Endothelial cell of umbilical vein (primary cell): ENCODE data around the gene PLD1.

Experiments used
- CTCF ChIP-seq, 2 donors: IDR thresholded peaks; 1 replicate in 1 of 2; 2 replicates in 1 of 2; pipeline ENCODE4 v1.5.1; 2011; ENCODE audit warnings: low read length in 2 of 2, mild to moderate bottlenecking in 2 of 2, moderate library complexity in 2 of 2, control low read depth in 1 of 2, inconsistent platforms in 1 of 2, low read depth in 1 of 2; ENCODE audit not compliant: insufficient read depth in 1 of 2; ENCODE audit errors: extremely low read depth in 1 of 2
- EZH2 ChIP-seq: IDR thresholded peaks from 2 replicates; pipeline ENCODE4 v1.6.1; 2012; ENCODE audit warnings: borderline replicate concordance, low read depth, mild to moderate bottlenecking, moderate library complexity, low read length, inconsistent platforms; ENCODE audit not compliant: severe bottlenecking
- FOS ChIP-seq: IDR thresholded peaks from 2 replicates; pipeline ENCODE4 v1.6.1; 2011; ENCODE audit warnings: mild to moderate bottlenecking, low read length, moderate library complexity, borderline replicate concordance; ENCODE audit not compliant: insufficient read depth
- GATA2 ChIP-seq: IDR thresholded peaks from 2 replicates; pipeline ENCODE4 v1.7.0; 2011; ENCODE audit warnings: low read depth, mild to moderate bottlenecking, moderate library complexity, mixed read lengths, low read length; ENCODE audit not compliant: insufficient read length, insufficient read depth
- JUN ChIP-seq: IDR thresholded peaks from 2 replicates; pipeline ENCODE4 v1.6.1; 2011; ENCODE audit warnings: borderline replicate concordance, low read depth; ENCODE audit not compliant: insufficient read length, insufficient read depth
- MAX ChIP-seq: IDR thresholded peaks from 2 replicates; pipeline ENCODE4 v1.6.1; 2011; ENCODE audit not compliant: insufficient read depth, insufficient read length
- MYC ChIP-seq: IDR thresholded peaks from one replicate; pipeline ENCODE4 v1.6.1; 2011; ENCODE audit warnings: mild to moderate bottlenecking, low read depth, low read length
- POLR2A ChIP-seq: IDR thresholded peaks from 2 replicates; pipeline ENCODE4 v1.6.1; 2012; ENCODE audit warnings: low read depth, mild to moderate bottlenecking, control low read depth, low read length
- POLR2AphosphoS5 ChIP-seq: IDR thresholded peaks from 2 replicates; pipeline ENCODE4 v1.6.1; 2012; ENCODE audit warnings: low read depth, mild to moderate bottlenecking, control low read depth, low read length, moderate library complexity; ENCODE audit not compliant: insufficient read depth

- TF ChIP-seq POLR2A (no peak), CTCF (IDR thresholded peaks at IDR 0.05; ENCODE audit: extremely low read depth in 1 of 2, insufficient read depth in 1 of 2, low read depth in 1 of 2, low read length in 2 of 2) (no peak), MYC (no peak), POLR2AphosphoS5 (no peak), EZH2 (no peak), GATA2 (peak; percentile 11), FOS (no peak), JUN (no peak), MAX (no peak)
Measured at GRCh38 chr3:171586274-171586673, 224.0 kb downstream of the PLD1 start.
